Measurements from ENCODE around the gene HACL1.
"Not testable (repeated sequence)": the region's sequence is repeated elsewhere in the genome, so short reads cannot be mapped to it uniquely, and the experiment has no call there.

HACL1 gene

DNA sequence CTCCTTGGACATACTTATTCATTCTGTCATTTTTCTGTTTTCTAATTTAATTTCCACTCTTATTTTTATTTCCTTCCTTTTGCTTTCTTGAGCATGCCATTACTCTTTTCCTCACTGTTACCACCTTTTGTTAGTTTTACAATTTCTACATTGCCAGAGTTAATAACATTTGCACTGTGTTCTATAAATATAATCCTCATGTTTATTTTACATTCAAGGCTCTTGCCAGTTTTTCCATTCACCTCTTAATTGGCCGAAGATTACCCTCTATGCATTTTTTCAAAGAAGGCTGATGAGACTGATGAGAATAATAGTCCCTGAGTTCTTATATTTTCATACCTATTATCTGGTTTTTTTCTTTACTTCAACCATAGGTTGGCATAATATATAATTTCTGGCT, 10.6 kb upstream of the HACL1 start:
- DNase-seq (ENCODE audit: low read depth in 2 of 2), result no peak
- TF ChIP-seq CTCF (IDR thresholded peaks at IDR 0.05; ENCODE audit: low read depth, low read length), result no peak

DNA sequence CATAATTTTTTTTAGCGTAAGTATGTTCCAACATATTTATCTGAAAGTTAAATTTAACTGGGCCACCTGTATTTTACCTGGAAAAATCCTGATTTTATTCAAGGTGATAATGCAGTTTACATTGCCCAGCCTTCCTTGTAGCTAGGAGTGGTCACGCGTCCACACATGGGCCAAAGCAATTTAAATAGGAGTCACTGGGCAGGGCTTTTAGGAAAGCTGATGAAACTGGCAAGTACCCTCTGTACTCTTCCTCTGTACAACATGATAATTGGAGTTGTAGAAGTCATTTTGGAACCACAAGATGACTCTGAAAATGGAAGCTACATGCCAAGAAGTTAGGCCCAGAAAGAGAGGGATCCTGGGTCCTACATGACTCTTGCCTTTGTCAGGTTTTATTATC, 9.6 kb upstream of the HACL1 start:
- H3K4me3 ChIP-seq (replicated peaks in 1 of 2; ENCODE audit: low read depth in 2 of 2, low read length in 2 of 2), result no peak overlapping the region
- DNase-seq (ENCODE audit: low read depth in 2 of 2), result no peak
- no peak for TF ChIP-seq CTCF (IDR thresholded peaks at IDR 0.05; ENCODE audit: low read depth, low read length)

More for the DNA sequence above, 10.6 kb upstream of the HACL1 start:
- H3K4me3 ChIP-seq (replicated peaks in 1 of 2; ENCODE audit: low read depth in 2 of 2, low read length in 2 of 2), result no peak overlapping the region

GRCh38 chr3:15610082-15610759, 8.9 kb upstream of the HACL1 start:
- no peak overlapping the region for H3K4me3 ChIP-seq (replicated peaks in 1 of 2; ENCODE audit: low read depth in 2 of 2, low read length in 2 of 2)
- TF ChIP-seq CTCF (IDR thresholded peaks at IDR 0.05; ENCODE audit: low read depth, low read length), result no peak
- peak; percentile 81 to 92 for DNase-seq (ENCODE audit: low read depth in 2 of 2)

DNA sequence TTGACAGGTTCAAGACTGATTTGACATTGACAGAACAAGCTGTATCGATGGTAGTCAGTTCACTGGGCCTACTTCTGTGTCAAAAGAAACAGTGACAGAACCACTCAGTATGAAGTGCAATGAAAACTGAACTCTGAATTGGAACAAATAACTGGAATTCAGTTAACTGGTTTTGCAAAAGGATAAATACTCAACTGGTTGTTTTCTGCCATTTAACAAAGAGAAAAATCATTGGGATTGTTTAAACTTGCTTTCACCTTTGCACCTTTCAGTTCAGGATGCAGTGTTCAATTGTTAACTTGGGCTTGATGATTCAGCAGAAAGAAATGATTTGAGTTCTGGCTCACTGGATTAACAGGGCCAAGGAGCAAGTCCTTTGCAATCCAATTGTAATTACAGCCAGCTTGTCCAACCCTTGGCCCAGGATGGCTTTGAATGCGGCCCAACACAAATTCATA, 5.1 kb upstream of the HACL1 start:
- no peak for TF ChIP-seq CTCF (IDR thresholded peaks at IDR 0.05; ENCODE audit: low read depth, low read length)
- peak in 1 of 2 donors; percentile 46 for DNase-seq (ENCODE audit: low read depth in 2 of 2)
- no peak overlapping the region for H3K4me3 ChIP-seq (replicated peaks in 1 of 2; ENCODE audit: low read depth in 2 of 2, low read length in 2 of 2)

- H3K4me3 ChIP-seq (replicated peaks in 1 of 2; ENCODE audit: low read depth in 2 of 2, low read length in 2 of 2); DNase-seq (ENCODE audit: low read depth in 2 of 2): not testable (repeated sequence)
These were observed 3.2 kb upstream of the HACL1 start for GRCh38 chr3:15604584-15604983.

- not testable (repeated sequence) for DNase-seq (ENCODE audit: low read depth in 2 of 2)
- H3K4me3 ChIP-seq (replicated peaks in 1 of 2; ENCODE audit: low read depth in 2 of 2, low read length in 2 of 2), result peak overlapping the region in 1 of 2 donors; percentile 100
These were observed 1.4 kb upstream of the HACL1 start for GRCh38 chr3:15602816-15603215.

DNA sequence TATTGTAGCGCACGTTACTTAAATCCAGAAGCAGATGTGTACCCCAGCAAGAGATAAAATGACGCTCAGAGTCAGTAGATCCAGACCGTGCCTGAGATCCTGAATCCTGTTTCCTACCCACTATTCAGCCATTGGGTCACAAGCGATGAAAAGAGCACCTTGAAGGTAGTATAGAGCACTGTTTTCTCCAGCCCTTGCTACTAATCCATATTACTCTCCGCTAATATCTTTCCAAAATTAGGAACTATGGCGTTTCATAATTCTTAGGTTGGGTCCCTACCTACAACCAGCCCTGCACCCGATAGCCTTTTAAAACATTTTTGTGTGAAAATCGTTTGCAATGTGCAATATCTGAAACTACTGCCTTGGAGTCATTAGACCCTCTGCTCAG, 772 bp upstream of the HACL1 start:
- no peak for TF ChIP-seq CTCF (IDR thresholded peaks at IDR 0.05; ENCODE audit: low read depth, low read length)
- DNase-seq (ENCODE audit: low read depth in 2 of 2), result no peak

DNA sequence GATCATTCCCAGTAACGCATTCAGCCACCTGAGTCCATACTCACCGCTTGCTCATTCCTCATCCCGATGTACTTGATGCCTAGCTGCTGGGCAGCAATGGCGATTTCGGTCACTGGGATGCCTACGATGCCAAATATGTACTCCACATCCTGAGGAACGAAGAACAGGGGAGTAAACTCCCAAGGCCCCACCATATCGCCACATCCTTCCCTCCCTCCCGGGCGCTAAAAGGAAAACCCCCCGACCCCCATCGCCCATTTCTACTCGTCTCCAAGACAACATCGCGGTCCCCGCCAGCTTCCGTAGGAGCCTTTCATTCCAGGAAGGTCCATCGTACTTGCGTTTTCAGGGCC, 347 bp downstream of the HACL1 start:
- no peak for DNase-seq (ENCODE audit: low read depth in 2 of 2)
- TF ChIP-seq CTCF (IDR thresholded peaks at IDR 0.05; ENCODE audit: low read depth, low read length), result no peak
- peak overlapping the region; percentile 98 to 100 for H3K4me3 ChIP-seq (replicated peaks in 1 of 2; ENCODE audit: low read depth in 2 of 2, low read length in 2 of 2)

More for the DNA sequence above, 772 bp upstream of the HACL1 start:
- peak overlapping the region; percentile 98 to 100 for H3K4me3 ChIP-seq (replicated peaks in 1 of 2; ENCODE audit: low read depth in 2 of 2, low read length in 2 of 2)
